HG02759 (cell line): Measurements from ENCODE around the gene KRT85.
"Not testable (repeated sequence)": the region's sequence is repeated elsewhere in the genome, so short reads cannot be mapped to it uniquely, and the experiment has no call there.

Experiments
- ATAC-seq: cut with Tn5 transposase; IDR thresholded peaks from one replicate; pipeline ENCODE4 v1.9.1; 2021; ENCODE audit warnings: mild to moderate bottlenecking, moderate library complexity; ENCODE audit not compliant: unreplicated experiment

Gene KRT85

DNA sequence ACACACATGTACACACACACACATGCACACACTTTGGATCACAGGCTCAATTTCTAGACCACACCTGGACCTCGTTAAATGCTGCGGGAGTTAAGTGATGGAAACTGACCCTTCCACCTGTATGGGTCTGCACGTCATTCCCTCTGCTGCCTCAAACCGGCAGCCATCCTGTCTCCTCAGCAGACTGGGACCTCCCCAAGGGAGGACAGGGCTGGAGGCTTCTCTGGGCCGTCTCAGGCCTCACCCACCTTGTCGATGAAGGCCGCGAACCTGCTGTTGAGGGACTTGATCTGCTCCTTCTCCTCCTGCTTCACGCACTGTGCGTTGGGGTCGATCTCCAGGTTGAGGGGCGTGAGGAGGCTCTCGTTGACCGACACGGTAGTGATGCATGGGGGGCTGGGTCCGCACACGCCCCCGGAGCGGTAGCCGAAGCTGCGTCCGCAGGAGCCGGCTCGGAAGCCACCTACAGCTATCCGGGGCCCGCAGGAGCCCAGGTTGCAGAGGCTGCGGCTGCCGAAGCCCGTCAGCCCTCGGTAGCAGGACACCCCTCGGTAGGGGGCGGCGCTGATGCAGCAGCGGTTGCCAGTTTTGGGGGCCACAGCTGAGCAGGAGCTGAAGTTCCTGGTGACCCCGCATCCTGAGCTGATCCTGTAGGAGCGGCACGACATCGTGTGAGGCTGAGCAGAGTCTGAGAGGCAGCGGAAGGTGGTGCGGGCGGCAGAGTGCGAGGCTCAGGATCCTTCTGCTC, at the start of gene KRT85:
TSS of gene KRT85 (minus strand) at position 744 of the 748 bp plus-strand sequence. CDS start at position 668, 76 bp downstream.
- ATAC-seq: no peak

DNA sequence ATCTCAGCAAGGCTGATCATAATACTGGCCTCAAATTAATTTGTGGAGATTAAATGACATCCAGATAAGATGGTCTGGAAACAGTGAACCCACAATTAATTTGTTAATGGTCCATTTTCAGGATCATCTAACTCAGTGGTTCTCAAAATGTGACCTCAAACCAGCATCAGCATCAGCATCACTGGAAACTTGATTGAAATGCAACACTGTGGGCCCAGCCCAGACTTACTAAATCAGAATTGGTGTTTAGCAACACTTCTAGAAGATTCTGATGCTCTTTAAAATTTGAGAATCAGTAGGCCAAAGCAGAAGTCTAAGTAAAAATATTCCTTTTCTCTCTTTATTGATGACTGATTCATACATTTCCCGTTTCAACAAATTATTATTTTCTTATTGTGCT, 49.5 kb upstream of the KRT85 start:
- no peak for ATAC-seq

DNA sequence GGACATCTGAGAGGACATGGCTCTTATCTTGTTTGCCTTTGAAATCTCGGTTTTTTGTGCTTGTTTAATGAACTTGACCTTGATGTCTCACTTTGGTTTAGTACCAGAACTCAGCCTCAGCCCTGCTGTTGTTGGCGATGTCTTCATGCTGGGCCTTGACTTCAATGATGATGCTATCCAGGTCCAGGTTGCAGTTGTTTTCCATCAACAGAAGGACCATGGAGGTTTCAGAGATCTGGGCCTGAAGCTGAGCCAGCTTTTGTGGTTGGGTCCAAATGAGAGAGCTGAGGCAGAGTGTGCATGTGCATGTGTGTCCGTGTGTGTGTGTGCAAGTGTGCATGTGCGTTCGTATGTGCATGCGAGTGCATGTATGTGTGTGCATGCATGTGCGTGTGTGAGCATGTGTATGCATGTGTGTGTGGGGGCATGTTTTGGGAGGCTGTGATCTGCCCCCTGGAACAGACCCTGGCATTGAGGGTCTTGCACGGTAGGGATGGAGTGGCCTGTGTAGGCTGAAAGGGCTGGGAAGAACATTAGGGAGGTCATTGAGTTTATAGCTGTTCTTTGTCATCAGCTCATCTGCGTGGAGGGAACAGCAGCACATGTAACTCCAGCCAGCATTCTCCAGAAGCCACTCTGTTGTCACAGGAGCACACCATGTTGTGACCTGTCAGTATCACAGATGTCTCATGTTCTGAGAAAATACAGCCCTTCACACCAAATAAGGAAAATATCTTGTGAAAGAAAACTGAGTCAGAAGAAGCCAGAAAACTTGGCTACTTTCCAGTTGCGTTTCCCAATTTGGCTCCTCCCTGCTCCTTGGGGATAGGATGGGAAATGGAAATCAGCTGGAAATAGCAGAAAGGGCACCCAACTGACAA, 48.8 kb upstream of the KRT85 start:
- ATAC-seq: no peak

DNA sequence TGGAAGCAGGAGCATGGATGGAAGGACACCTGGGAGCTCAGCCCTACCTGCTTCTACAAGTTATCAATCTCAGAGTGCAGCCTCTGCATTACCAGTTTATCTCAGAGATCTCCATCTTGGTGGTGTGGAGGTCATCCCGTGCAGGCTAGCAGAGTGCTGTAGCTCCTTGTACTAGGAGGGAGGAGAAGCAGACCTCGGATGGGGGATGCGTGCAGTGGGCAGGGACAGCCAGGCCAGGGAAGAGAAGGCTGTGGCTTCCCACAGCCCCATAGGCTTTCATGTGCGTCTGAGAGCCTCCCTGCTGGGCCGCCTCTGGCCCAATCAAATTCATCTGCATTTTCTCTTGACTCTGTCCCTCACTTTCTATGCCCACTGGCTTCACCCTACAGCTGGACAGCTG, 47.7 kb upstream of the KRT85 start:
- ATAC-seq: no peak

DNA sequence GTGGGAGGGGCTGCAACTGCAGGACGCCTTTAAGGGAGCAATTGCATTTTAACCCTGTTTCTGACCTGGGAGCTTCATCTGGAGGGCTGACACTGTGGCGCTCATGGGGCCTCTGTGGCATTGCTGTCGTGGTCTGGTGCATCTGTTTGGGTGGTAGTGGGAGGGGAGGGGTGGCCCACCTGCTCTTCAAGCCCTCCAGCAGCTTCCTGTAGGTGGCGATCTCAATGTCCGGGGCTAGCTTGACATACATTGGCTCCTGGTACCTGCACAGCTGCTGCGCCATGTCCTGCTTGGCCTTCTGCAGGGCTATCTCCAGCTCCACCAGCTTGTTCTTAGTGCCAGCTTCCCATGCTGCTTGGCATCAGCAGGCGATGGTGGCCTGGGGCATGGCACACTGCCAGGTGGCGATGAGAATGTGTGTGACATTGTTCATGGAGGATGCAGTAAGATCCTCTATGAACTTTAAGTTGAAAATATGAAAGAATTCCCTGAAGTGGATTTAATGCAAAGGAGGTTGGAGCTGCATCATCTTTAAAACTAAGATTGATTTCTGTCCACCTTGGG, 46.6 kb upstream of the KRT85 start:
- no peak for ATAC-seq

DNA sequence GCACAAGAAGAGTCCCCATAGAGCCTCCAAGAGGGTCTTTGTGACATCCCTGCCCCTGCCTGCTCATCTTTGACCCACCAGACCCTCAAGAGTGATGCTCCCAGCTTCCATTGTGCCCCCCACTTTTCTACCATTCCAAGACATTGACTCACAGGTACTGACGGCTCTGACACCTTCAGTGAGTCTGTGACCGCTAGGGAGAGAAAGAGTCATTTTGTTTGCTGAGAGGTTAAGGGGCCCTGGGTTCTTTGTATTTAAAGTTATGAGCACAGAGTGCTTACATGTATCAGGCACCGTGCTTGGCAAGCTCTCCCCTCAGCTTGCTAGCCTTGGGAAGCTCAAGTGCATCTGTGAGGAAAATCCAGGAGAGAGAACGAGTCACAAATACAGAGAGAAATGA, 45.9 kb upstream of the KRT85 start:
- no peak for ATAC-seq

DNA sequence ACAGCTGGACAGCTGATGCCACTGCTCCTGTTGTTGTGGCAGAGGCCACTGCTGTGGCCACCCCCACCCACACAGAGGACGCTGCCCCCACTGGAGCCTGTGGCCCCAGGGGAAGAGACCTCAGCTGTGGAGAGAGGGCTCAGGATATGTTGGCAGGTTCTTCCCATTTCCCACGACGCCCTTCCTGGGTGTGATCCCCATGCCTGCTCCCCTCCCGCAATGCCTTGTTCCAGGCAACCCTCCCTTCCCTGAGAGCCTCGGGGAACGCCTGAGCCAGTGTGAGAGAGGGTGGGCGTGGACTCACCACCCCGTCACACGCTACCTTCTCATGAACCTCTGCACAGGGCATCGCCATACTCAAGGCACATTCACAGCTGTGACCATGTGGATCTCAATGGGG, 44.5 kb upstream of the KRT85 start:
- no peak for ATAC-seq

DNA sequence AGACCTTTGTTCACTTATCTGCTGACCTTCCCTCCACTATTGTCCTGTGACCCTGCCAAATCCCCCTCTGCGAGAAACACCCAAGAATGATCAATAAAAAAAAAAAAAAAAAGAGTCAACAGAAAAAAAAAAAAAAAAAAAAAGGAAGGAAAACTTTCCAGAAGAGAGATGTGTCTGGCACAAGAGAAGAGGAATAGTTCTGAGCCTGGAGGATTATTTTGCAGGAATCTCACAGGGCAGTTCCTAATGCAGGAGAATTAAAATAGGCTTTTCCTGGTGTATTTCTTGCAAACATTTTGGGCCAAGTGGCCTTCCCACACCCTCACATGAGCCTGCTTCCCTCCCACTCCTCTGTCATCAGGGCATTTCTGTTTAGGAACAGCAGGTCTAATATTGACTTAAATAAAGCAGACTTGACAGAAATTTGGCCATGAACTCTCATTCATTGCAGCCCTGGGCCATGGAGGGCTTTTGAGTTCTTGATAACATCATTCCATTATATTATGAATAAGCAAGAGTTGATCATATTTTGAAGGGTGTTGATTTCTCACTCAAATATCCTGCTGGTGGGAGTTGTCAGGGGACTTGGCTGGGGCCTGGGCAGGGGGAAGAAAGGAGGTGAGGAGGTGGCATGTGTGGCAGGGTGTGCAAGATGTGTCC, 43.4 kb upstream of the KRT85 start:
- not testable (repeated sequence) for ATAC-seq

DNA sequence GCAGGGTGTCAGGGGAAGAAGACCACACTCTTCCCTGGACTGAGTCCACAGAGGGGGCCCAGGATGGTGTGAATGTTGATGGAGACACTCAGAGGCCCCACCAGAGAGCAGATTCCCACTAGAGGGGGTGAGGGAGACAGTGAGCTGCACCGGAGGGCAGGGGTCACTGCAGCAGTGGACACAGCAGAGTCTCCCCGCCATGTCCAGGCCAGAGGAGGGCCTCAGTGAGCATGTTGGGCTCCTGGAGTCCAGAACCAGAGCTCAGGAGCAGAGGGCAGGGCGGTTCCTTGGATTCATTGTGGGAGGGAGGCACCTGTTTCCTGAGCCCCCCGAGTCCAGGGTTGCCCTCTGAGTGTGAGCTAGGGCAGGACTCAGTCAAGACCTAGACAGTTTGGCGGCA, 40.6 kb upstream of the KRT85 start:
- ATAC-seq: no peak

DNA sequence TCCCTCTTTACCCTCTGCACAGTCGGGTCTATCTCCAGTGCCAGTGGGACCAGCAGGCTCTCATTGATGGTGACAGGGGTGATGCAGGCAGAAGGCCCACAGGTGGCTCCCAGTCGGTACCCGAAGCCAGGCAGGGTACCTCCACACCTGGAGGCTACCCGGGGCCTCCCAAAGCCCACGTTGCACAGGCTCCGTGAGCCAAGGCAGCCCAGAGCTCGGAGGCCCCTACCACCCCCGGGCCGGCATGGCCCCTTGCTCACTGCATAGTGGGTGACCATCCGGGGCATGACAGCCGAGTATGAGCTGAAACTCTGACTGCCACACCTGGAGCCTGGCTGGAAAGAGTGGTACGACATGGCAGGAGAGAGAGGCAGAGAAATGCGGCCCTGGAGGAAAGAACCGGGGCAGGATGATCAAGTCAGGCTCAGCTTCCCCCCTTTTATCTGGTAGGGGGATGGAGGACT, 38.7 kb upstream of the KRT85 start, which contains the start of gene KRT82:
TSS of gene KRT82 (minus strand) at position 414 of the 464 bp plus-strand sequence. CDS start at position 356, 58 bp downstream.
- no peak for ATAC-seq

DNA sequence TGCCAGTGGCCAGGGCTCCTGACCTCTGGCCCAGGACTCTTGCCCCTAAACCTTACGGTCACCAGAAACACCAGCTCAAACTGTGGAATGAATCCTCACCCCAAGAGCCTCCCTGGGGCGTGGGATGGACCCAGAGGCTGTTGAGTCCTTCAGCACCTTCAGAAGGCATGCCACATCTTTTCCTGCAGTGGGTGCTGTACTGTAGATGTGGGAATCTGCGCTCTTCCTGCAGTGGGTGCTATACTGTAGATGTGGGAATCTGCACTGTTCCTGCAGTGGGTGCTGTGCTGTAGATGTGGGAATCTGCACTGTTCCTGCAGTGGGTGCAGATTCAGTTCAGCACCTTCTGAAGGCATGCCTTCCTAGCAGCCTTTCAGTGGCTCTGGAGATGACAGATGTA, 37.7 kb upstream of the KRT85 start:
- no peak for ATAC-seq

DNA sequence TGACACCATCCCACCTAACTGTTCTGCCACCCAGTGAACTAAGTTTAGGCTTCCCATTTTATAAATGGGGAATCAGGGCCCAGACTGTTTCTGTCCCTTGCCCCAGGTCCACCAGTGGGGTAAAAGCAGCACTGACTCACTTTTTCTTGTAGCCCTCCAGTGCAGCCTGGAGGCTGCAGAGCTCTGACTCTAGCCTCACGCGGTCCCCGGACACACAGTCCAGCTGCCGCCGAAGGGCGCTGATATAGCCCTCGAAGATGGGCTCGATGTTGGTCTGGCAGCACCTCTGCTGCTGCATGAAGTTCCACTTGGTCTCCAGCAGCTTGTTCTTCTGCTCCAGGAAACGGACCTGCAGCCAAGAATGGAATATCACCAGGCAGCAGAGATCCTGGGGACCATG, 36.3 kb upstream of the KRT85 start:
- ATAC-seq: no peak

DNA sequence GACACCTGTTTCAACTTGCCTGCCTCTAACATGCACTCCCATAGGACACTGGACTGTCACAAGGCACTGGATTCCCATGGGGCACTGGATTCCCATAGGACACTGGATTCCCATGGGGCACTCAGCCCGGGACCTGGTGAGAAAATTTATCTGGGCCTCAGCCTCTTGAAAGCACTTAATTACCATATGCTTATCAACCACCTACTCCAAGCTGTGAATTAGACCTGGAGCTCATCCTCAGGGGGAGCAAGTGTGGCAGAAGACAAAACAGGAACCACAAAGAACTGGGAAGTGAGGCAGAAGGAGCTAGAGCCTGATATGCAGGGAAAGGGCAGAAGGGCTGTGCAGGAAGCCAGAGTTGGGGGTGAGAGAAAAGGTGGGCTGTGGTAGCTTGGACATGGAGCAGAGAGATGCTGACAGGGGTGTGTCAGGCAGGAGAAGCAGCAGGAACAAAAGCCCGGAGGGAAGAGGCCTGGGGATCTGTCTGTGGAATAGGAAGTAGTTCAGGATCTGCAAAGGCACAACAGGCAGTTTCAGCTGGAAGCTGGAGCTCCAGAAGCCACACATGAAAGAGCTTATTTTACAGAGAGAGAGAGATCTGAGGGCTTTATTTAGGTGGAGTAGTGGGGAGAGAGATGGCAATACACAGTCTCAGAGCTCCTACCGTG, 35.7 kb upstream of the KRT85 start:
- ATAC-seq: no peak

DNA sequence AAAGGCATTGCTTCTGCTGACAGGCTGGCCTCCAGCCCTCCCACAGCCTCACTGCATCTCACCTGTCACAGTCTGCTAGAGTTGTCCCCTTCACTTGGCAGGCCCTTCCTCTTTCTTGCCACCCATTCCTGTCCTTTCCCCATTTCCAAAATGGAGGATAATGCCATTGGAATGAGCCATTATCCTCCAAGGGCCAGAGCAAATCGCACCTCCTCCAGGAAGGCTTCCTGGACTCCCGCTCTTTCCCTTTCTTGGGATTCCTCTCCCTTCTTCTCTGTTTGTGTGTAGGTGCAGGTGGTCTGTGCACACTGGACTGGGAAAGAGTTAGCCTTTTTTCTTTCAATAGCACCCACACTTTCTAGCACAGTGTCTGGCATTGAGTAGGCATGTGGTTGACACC, 35.1 kb upstream of the KRT85 start:
- no peak for ATAC-seq

DNA sequence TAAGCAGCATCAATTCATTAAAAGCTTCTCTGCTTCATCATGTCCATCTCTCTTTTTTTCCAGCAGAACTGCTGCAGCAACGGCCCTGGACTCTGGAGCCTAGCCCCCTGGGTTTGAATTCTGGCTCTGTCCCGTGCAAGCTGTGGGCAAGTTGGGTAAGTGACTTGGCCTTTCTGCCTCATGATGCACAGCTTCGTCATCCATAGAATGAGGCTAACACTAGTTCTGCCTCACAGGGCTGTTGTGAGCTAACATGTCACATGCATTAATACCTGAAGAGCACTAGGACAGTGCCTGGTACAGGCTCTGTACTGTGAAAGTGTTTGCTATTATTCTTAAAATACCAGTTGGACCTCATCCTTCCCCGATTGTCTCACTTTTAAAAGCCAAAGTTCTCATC, 34.6 kb upstream of the KRT85 start:
- no peak for ATAC-seq

DNA sequence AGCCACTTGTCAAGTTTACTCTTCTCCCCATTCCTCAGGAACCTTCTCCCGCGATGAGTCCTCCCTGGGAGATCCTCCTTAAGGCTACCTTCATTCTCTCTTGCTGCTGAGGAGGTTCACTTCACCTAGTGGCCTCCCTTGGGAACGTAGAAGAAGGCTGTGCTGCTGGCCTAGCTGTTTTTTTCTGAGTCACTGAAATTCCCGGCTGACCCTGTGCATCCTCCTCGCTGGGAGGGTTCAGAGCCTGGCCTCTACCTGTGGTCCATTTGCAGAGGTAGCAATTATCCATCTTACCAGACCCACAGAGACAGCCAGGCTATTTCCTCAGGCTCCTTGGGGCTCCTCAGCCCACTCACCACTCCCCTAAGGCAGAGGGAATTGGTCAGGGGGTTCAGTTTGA, 34.2 kb upstream of the KRT85 start:
- ATAC-seq: no peak

DNA sequence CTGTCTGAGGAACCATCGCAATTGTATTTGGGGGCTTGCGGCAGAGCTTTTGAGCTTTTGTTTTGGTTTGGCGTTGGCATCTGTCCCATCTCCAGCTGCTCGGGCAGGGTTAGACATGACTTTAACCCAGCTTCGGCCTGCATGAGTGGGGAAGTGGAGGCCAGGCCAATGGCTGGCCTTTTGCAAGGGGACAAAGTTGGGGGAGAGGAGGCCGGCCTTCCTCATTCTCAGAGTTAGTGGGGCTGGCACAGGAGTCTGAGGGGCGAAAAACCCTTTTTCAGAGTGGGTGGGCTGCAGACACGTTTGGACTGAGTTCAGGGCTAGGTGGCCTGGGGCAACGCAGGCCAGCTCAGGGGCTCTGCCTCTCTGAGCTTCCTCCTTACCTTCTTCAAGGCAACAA, 33.6 kb upstream of the KRT85 start:
- no peak for ATAC-seq

DNA sequence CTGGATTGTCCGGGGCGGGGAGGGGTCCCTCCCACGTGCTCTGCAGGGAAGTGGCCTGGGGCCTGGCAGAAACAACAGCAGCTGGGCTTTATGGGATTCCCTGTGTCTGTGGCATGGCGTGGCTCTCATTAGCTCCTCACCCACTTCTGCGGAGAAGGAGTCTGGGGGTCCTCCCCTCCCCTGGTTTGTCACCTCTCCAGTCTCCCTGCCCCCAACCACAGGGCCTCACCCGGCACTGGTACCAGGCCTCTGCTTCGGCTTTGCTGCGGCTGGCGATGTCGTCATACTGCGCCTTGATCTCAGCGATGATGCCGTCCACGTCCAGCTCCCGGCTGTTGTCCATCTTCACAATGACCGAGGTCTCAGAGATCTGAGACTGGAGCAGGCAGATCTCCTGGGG, 32.5 kb upstream of the KRT85 start:
- no peak for ATAC-seq

DNA sequence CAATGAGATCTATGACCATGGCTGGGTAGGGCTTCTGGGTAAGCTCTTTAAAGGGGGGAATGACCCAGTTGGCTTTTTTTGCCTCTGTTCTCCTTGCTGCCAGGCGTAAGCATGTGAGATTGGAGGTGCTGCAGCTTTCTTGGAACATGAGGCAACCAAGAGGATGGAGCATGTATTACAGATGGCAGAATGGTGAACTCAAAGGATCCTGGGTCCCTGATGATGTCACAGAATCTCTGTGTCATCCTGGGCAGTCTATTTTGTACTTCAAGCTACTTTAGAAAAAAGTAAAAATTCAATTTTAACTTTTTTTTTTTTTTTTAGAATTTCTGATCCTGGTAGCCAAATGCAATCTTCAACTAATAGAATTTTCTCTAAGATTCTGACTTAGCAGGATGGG, 30.9 kb upstream of the KRT85 start:
- ATAC-seq: no peak

DNA sequence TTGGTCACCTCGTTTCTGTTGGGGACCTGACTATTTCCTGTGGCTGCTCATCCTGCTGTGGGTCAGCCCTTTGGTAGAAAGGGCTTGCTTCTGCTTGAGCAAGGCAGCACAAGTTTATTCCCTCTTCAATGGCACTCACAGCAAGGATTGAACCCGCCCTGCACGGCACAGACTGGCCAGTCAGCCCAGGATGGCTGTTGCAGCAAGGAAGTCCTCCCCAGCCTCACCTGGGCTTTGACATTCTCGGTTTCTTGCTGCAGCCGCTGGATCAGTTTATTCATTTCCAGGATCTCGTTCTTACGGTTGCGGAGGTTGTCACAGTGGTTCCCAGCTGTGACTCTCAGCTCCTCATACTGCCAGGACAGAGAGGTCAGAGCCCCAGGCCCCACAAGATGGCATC, 29.4 kb upstream of the KRT85 start:
- ATAC-seq: no peak
